ENCODE results near the gene GALNS. TPM values are rescaled to one million over a fixed set of nuclear protein-coding genes. Genes with fewer than 3 reads are reported as not detected.

The GALNS gene
- total and polyA plus RNA-seq, 2 donors (not counting 3 experiments of a cell fraction or from before 2014, with no cell fraction given), result 21.8 to 40.2 TPM

GRCh38 chr16:88883117-88883895 is 26.6 kb upstream of the GALNS start:
- no peaks in the 10 kb centered on the region for H3K4me1 ChIP-seq (ENCODE audit: control insufficient read depth, extremely low read depth, insufficient read depth, low read length)
- H3K9me3 ChIP-seq (replicated peaks; ENCODE audit: control insufficient read depth, insufficient read depth, low read length), result no peaks in the 10 kb centered on the region
- DNase-seq (ENCODE audit: low read depth, low spot score), result no peak
- H3K36me3 ChIP-seq (ENCODE audit: control insufficient read depth in 2 of 2, extremely low read depth in 1 of 2, insufficient read depth in 2 of 2, low read length in 2 of 2), result no peaks in the 10 kb centered on the region
- H3K4me3 ChIP-seq (replicated peaks in 1 of 3; ENCODE audit: insufficient read depth in 1 of 3, low read depth in 1 of 3, low read length in 3 of 3), result no peak overlapping the region
- BruUV-seq (replicated peaks), result no TSS peak
- intact Hi-C loops (cut with micrococcal nuclease), result no loop called here
- no peak overlapping the region for H2AFZ ChIP-seq (ENCODE audit: low read depth, low read length)
- FAIRE-seq, result no peak
- H3K4me2 ChIP-seq (ENCODE audit: insufficient read depth, low read length), result no peak overlapping the region
- H3K9ac ChIP-seq (replicated peaks; ENCODE audit: extremely low read depth, insufficient read depth, low read length), result no peak overlapping the region
- TF ChIP-seq JUN (IDR thresholded peaks at IDR 0.05; ENCODE audit: borderline replicate concordance, insufficient read depth, insufficient read length, low read depth), result no peak
- TF ChIP-seq MYC (IDR thresholded peaks at IDR 0.05; ENCODE audit: low read depth, low read length), result no peak
- TF ChIP-seq GATA2 (IDR thresholded peaks at IDR 0.05; ENCODE audit: insufficient read depth, insufficient read length, low read depth, low read length), result no peak
- TF ChIP-seq POLR2A (IDR thresholded peaks at IDR 0.05; ENCODE audit: low read depth, low read length), result no peak
- TF ChIP-seq EZH2 (IDR thresholded peaks at IDR 0.05; ENCODE audit: borderline replicate concordance, low read depth, low read length, severe bottlenecking), result no peak
- TF ChIP-seq CTCF (IDR thresholded peaks at IDR 0.05; ENCODE audit: extremely low read depth in 1 of 2, insufficient read depth in 1 of 2, low read depth in 1 of 2, low read length in 2 of 2), result no peak
- H3K27me3 ChIP-seq (ENCODE audit: control insufficient read depth in 2 of 2, insufficient read depth in 2 of 2, low read length in 2 of 2), result no peaks in the 10 kb centered on the region
- no peaks in the 10 kb centered on the region for H4K20me1 ChIP-seq (replicated peaks; ENCODE audit: control insufficient read depth, extremely low read depth, insufficient read depth, low read length)
- ChIA-PET POLR2A (no interaction called here), CTCF (no interaction called here)
- H3K79me2 ChIP-seq (ENCODE audit: control insufficient read depth, insufficient read depth, low read length), result no peaks in the 10 kb centered on the region
- no peaks in the 10 kb centered on the region for H3K9me1 ChIP-seq (replicated peaks; ENCODE audit: control insufficient read depth, extremely low read depth, insufficient read depth, low read length)
- H3K27ac ChIP-seq (ENCODE audit: insufficient read depth, low read depth, low read length), result no peak overlapping the region
- dilution Hi-C loops (cut with MboI; ENCODE audit: extremely low pct_ligation_motif_present, low sequenced_read_pairs), result no loop called here
